HG02678 (cell line): ENCODE data around the gene GREB1L.
"Not testable (repeated sequence)": the region's sequence is repeated elsewhere in the genome, so short reads cannot be mapped to it uniquely, and the experiment has no call there.

Experiments
- ATAC-seq: cut with Tn5 transposase; IDR thresholded peaks from one replicate; pipeline ENCODE4 v1.9.1; 2021; ENCODE audit warnings: mild to moderate bottlenecking, moderate library complexity; ENCODE audit not compliant: unreplicated experiment

Gene GREB1L

GRCh38 chr18:21362831-21363230 lies 120.8 kb downstream of the GREB1L start:
- no peak for ATAC-seq

GRCh38 chr18:21363348-21363747 lies 121.3 kb downstream of the GREB1L start:
- ATAC-seq = no peak

DNA sequence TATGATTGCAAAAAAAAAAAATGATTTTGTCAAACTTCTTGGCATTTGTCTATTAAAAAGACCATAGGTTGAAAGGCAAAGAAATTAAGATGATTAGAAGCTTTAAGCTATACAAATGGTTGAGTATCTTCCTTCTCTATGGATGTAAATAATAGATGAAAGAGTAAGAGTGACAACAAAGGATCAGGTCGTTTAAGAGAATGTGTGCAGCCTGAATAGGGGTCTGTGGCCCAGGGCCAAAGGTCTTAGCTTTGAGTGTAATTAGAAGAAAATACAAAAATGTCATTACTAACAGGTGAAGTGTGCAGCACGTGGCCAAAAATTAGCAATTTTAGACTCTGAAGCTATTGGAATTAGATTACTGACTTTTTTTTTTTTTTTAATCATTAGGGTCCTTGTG lies 122.4 kb downstream of the GREB1L start:
- ATAC-seq = no peak

DNA sequence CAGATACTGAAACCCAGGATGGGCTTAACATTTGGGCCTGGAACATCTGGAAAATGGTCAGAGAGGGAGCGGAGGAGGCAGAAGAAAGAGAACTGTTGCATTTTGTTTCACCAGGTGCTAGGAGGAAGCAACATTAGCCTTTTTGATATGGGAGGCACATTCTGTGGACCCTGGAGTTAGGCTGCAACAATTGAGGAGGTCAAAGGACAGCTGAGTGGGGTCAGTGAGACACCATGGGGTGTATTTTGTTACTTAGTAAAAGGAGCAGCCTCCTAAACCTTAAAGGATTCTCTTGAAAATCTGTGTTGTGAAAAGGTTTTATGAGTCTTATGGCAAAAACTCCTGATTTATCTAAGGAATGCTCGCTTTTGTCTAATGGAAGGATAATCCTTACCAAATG lies 124.9 kb downstream of the GREB1L start:
- no peak for ATAC-seq

- no peak for ATAC-seq
These were observed 127.1 kb downstream of the GREB1L start for GRCh38 chr18:21369146-21369545.

DNA sequence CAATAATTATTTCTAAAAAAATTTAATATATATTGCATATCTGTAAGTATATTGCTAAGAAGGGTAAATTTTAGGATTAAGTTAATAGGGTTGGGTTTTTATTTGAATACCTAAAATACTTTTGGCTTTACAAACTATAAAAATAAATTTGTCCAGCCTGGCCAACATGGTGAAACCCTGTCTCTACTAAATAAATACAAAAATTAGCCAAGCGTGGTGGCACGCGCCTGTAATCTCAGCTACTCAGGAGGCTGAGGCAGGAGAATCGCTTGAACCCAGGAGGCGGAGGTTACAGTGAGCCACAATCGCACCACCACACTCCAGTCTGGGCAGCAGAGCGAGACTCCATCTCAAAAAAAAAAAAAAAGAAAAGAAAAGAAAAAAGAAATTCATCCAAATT lies 127.6 kb downstream of the GREB1L start:
- not testable (repeated sequence) for ATAC-seq

DNA sequence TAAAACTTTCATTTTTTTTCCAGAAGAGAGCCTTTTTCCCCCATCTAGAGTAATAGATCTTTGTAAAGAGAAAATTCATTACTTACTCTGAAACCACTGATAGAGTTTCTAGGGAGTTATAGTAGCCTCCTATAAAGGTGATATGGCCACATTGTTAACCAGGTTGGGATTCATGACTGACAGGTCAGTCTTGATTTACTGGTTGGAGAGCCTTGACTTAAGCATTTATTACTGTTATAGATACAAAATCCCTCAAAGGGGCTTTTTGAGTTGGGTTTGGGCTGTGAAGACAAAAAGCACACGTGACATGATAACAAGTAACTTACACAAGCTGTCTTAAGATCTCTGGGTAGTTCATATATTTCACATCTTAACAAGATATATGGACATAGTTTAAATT lies 141.0 kb downstream of the GREB1L start:
- no peak for ATAC-seq

- no peak for ATAC-seq
These were observed 144.7 kb downstream of the GREB1L start for GRCh38 chr18:21386523-21387240.

GRCh38 chr18:21387886-21388285 lies 145.9 kb downstream of the GREB1L start:
- no peak for ATAC-seq

DNA sequence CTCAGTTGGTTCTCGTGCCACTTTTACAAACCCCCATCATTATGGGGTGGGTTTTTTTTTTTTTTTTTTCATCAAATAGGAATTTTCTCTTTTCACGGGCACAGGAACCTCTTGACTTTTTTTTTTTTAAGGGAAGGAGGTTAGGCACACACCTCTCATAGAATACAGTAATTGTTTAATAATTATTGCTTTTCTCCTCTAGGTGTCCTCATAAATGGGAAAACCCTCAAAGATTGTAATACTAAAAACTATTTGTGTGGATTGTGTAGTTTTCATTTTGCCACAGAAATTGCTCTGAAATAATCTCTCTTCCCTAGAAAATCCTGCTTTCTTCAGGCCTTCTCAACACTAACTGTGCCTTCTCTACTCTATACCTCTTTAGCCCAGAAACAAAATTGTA lies 147.3 kb downstream of the GREB1L start:
- ATAC-seq = no peak

DNA sequence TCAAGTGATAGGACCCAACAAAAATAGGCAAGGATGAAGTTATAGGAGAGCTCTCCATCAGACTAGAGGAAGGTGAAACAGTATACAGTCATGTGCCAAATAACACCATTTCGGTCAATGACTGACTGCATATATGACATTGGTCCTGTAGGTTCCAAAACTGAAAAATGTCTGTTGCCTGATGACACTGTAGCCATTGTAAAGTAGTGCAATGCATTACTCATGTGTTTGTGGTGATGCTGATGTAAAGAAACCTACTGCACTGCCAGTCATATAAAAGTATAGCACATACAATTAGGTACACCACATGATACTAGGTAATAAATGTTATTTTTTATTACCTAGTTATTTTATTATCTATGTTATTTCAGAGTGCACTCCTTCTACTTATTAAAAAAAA lies 147.9 kb downstream of the GREB1L start:
- ATAC-seq = no peak

GRCh38 chr18:21391074-21391673 lies 149.1 kb downstream of the GREB1L start:
- ATAC-seq = no peak

DNA sequence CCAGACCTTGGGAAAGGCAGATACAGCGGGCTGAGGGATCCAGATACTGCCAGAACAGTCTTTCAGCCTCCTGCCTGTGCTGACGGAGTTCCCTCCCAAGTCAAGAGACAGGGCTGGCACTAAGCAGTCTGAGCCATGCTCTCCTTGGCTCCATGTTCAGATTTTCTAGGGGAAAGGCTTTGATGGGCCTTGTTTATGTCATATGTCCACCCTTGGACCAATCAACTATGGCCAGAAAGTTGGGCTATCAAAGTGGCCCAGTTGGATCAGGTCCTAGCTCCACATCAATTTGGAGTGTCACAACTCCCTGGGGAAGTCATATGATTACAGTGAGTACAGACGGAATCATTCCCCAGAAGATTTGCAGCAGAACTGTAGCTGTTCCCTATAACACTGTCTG lies 152.0 kb downstream of the GREB1L start:
- ATAC-seq = no peak

DNA sequence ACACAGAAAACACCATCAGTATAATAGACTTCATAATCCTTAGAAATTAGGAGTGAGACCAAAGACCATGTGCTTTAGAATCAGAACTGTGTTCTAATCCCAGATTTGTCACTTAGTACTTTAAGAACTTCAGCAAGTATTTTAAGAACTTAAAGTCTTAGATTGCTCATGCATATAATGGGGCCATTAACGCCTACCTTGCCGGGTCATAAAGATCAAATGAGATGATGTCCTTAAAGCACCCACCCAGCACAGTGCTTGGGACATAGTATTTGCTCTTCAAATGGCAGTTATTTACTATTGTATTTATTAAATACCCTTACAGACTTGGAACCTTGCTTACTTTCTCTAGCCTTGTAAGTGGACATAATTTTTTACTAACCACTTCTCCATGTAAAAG lies 156.1 kb downstream of the GREB1L start:
- no peak for ATAC-seq

GRCh38 chr18:21402272-21402671 lies 160.2 kb downstream of the GREB1L start:
- no peak for ATAC-seq

DNA sequence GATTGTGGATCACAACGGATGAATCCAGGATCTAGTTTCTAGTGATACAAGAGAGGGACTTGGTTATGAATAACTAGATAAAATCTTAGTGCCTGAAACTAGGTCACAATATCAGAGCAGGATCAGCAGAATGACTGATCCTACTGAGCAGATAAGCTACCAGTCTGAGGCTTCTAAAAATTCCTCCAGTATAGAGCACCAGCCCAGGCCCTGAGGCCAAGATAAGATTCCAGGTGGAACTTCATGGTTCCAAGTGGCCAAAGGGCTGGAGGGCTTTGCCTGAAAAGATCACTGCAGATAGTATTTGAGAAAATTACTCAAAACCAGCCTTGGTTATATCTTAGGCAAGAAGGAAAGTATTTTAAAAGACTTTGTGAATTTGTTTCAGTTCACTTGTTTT lies 162.4 kb downstream of the GREB1L start:
- ATAC-seq = no peak

DNA sequence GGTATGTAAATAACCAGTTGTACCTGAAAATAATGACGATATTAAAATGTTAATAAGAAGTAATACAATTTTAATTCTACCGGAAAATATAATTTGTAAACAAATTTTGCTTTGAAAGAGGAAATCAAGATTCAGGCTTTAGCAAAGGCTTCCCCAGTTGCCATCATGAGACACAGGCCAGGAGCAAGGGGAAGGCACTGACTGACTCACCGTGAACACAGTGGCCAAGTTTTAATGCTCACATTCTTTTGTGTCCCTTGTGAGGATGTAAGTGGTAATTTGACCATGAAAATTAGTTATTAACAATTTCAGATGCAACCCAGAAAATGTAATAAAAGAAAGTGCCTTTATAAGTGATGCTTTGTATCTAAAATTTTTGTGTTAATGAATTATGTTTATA lies 164.1 kb downstream of the GREB1L start:
- no peak for ATAC-seq

DNA sequence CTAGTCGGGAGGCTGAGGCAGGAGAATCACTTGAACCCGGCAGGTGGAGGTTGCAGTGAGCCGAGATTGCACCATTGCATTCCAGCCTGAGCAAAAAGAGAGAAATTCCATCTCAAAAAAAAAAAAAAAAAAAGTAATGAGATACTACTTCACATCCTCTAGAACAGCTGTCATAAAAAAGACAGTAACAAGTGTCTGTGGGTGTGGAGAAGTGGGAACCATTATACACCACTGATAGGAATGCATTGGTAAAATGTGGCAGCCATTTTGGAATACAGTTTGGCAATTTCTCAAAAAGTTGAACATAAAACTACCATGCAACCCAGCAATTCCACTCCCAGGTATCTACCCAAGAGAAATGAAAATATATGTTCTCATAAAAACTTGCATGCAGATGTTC lies 166.6 kb downstream of the GREB1L start:
- no peak for ATAC-seq

DNA sequence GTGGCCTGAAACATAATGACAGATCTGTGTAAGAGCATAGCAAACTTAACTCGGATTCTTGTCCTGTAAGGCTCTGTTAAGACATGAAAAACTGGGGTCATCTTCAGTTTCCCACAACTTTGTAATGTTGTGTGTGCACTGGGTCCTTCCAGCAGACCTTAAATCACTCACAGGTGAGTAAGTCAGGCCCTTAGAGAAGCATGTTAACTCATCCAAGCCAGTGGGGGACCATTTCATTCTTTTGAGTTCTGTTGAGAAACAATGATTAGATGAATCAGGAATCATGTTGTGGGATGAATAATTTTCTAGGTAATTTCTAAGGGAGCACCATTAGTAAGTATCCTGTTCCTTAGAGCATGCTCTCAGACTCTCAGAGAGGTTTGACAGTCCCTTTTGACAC lies 191.4 kb downstream of the GREB1L start:
- no peak for ATAC-seq

- ATAC-seq = no peak
These were observed 197.4 kb downstream of the GREB1L start for GRCh38 chr18:21439431-21439846.

GRCh38 chr18:21441670-21442069 lies 199.6 kb downstream of the GREB1L start:
- ATAC-seq = no peak

DNA sequence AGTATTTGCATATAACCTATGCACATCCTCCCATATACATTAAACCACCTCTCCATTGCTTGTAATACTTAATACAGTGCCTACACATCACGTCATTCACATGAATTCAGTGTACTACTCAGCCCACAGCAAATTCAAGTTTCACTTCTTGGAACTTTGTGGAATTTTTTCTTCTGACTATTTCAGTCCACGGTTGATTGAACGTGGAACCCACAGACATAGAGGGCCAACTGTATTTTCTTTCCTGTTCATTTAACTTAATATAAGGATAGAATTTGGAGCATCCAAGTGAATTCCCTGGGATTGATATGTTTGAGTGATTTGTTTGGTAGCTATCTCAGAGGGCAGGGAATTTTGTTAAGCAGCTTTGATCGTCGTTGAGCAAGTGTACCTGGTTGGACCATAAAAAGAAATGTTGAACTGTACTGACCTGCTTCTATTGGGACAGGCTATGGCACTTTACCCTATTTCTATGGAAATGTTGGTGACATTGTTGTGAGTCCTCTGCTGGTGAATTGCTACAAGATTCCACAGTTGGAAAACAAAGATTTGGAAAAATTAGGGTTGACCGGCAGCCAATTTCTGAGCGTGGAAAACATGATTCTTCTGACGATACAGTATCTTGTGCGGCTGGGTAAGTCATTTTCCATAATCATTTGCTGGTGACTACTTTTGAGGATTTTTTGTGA lies 201.9 kb downstream of the GREB1L start:
- no peak for ATAC-seq
